GM23338 (cell line): ENCODE measurements around the gene UTP4. TPM values are rescaled to one million over a fixed set of nuclear protein-coding genes. Genes with fewer than 3 reads are reported as not detected.
A peak's percentile ranks its signal among the peaks of the same experiment; 100 is the strongest.

Experiments used
- ATAC-seq: fragments of 200-7000 bp; cut with Tn5 transposase; 3 replicates; pipeline ENCODE4 v1.9.1; 2020
- DNase-seq: peaks from one replicate; pipeline ENCODE4 v3.0.0-alpha.2; 2015; ENCODE audit warnings: low spot score
- H2AFZ ChIP-seq: fragments of 200-600 bp; sonication (generic); 2 replicates; pipeline ENCODE4 v1.8.0; 2016; ENCODE audit warnings: antibody characterized with exemption, mild to moderate bottlenecking, moderate library complexity
- H3F3A ChIP-seq: fragments of 200-600 bp; sonication (generic); replicated peaks from 2 replicates; pipeline ENCODE4 v1.8.0; 2017; ENCODE audit warnings: antibody characterized with exemption, mixed run types, low read depth
- H3K27ac ChIP-seq: fragments of 200-600 bp; sonication (generic); 2 replicates; pipeline ENCODE4 v1.6.1; 2016; ENCODE audit warnings: low read depth
- H3K27me3 ChIP-seq: fragments of 200-600 bp; sonication (generic); 2 replicates; pipeline ENCODE4 v1.8.0; 2016; ENCODE audit warnings: mild to moderate bottlenecking, mixed run types, moderate library complexity; ENCODE audit not compliant: insufficient read depth
- H3K36me3 ChIP-seq: fragments of 200-600 bp; sonication (generic); 2 replicates; pipeline ENCODE4 v1.8.0; 2016; ENCODE audit warnings: mild to moderate bottlenecking; ENCODE audit not compliant: insufficient read depth
- H3K4me1 ChIP-seq: fragments of 200-600 bp; sonication (generic); 2 replicates; pipeline ENCODE4 v1.8.0; 2016; ENCODE audit warnings: mild to moderate bottlenecking, moderate library complexity; ENCODE audit not compliant: insufficient read depth
- H3K4me2 ChIP-seq: fragments of 200-600 bp; sonication (generic); 2 replicates; pipeline ENCODE4 v1.7.1; 2017; ENCODE audit warnings: mixed run types
- H3K4me3 ChIP-seq: fragments of 200-600 bp; sonication (generic); 2 replicates; pipeline ENCODE4 v1.6.1; 2016; ENCODE audit warnings: mixed run types
- H3K79me2 ChIP-seq: fragments of 200-600 bp; sonication (generic); replicated peaks from 2 replicates; pipeline ENCODE4 v1.8.0; 2017; ENCODE audit warnings: mild to moderate bottlenecking; ENCODE audit not compliant: insufficient read depth
- H3K9me2 ChIP-seq: fragments of 200-600 bp; sonication (generic); 2 replicates; pipeline ENCODE4 v1.8.0; 2017; ENCODE audit not compliant: insufficient read depth
- H4K20me1 ChIP-seq: fragments of 200-600 bp; sonication (generic); replicated peaks from 2 replicates; pipeline ENCODE4 v1.8.0; 2017; ENCODE audit warnings: mild to moderate bottlenecking; ENCODE audit not compliant: insufficient read depth
- H3K27ac Mint-ChIP-seq: 2 replicates; pipeline ENCODE4 v1.8.0; 2020; ENCODE audit warnings: inconsistent platforms, mild to moderate bottlenecking, moderate library complexity, mixed read lengths
- H3K27me3 Mint-ChIP-seq: 3 replicates; pipeline ENCODE4 v1.8.0; 2022; ENCODE audit warnings: low read depth, mild to moderate bottlenecking, moderate library complexity, mixed read lengths, inconsistent platforms; ENCODE audit not compliant: insufficient read depth, poor library complexity
- H3K36me3 Mint-ChIP-seq: 3 replicates; pipeline ENCODE4 v1.8.0; 2021; ENCODE audit warnings: low read depth, mild to moderate bottlenecking, inconsistent platforms, moderate library complexity, mixed read lengths
- H3K4me1 Mint-ChIP-seq: 3 replicates; pipeline ENCODE4 v1.8.0; 2020; ENCODE audit warnings: mild to moderate bottlenecking, inconsistent platforms, mixed read lengths
- H3K4me3 Mint-ChIP-seq: 3 replicates; pipeline ENCODE4 v1.8.0; 2021; ENCODE audit warnings: moderate library complexity, mild to moderate bottlenecking, inconsistent platforms, mixed read lengths
- H3K9me3 Mint-ChIP-seq: 3 replicates; pipeline ENCODE4 v1.8.0; 2020; ENCODE audit warnings: moderate library complexity, mild to moderate bottlenecking, inconsistent platforms, mixed read lengths
- CTCF ChIP-seq, 2 experiments: fragments of 200-600 bp in 1 of 2; sonication (generic) in 1 of 2; conservative IDR thresholded peaks; 2 replicates each; pipeline versions ENCODE4 v1.5.1 to v1.6.1; 2016 to 2017; ENCODE audit warnings: antibody characterized with exemption in 2 of 2, low read depth in 2 of 2, mild to moderate bottlenecking in 2 of 2, moderate library complexity in 1 of 2
- EZH2 ChIP-seq: fragments of 200-600 bp; sonication (generic); IDR thresholded peaks from one replicate; pipeline ENCODE4 v1.8.0; 2017; ENCODE audit warnings: antibody characterized with exemption, mild to moderate bottlenecking, low read depth; ENCODE audit not compliant: unreplicated experiment
- JUNB ChIP-seq: IDR thresholded peaks from one replicate; pipeline ENCODE4 v1.6.1; 2016; ENCODE audit warnings: antibody characterized with exemption; ENCODE audit not compliant: unreplicated experiment
- NANOG ChIP-seq: IDR thresholded peaks from 2 replicates; pipeline ENCODE4 v1.6.1; 2016; ENCODE audit warnings: antibody characterized with exemption, borderline replicate concordance
- POLR2AphosphoS5 ChIP-seq: IDR thresholded peaks from 2 replicates; pipeline ENCODE4 v1.6.1; 2016; ENCODE audit warnings: antibody characterized with exemption, low read depth
- REST ChIP-seq: IDR thresholded peaks from one replicate; pipeline ENCODE4 v1.6.1; 2018; ENCODE audit warnings: antibody characterized with exemption; ENCODE audit not compliant: unreplicated experiment
- ZNF331 ChIP-seq: fragments of 250-450 bp; sonication (Bioruptor Pico); IDR thresholded peaks from 2 replicates; pipeline ENCODE4 v1.5.0; 2020; ENCODE audit warnings: low read depth, mild to moderate bottlenecking, moderate library complexity
- polyA plus RNA-seq: library from polyadenylated mRNA; unstranded; fragments of >200 nt; fragmentation: Nextera tagmentation; extraction: Ambion mirVana; gene quantifications from 2 replicates; pipeline ENCODE4 v1.2.1, GENCODE V29; 2016
- total RNA-seq: library from RNA; depleted of rRNA; stranded (reverse); fragments of >200 nt; shearing (Covaris generic); gene quantifications from 2 replicates; pipeline ENCODE4 v1.2.3, GENCODE V29; 2014
- TF ChIP-seq, protein P1 (sequence below): IDR thresholded peaks from 2 replicates; pipeline ENCODE4 v1.6.1; 2016; ENCODE audit warnings: antibody characterized with exemption
- TF ChIP-seq, protein P2 (sequence below): fragments of 250-450 bp; sonication (Bioruptor Pico); IDR thresholded peaks from 2 replicates; pipeline ENCODE4 v1.5.0; 2020; ENCODE audit warnings: mild to moderate bottlenecking, moderate library complexity

UTP4 gene
- total and polyA plus RNA-seq, 2 experiments from 2014 or later = 63.2 to 66.6 TPM

DNA sequence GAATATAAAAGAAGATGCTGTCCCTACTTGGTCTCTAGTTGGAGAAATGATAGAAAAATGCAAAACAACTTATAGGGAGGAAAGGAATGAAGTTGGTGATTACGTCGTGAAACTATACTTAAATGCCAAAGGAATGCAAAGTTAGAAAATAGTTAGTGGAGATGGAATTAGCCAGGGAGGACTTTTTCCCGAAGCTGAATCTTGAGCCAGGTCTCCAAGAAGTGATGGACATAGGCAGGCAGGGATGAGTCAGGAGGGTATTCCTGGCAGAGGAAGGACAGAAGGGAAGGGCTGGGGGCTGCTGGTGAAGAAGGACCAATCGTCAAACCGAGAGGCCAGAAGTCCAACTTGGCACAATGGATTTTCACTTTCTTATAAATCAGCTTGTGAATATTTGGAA lies 56.3 kb downstream of the UTP4 start:
- H2AFZ ChIP-seq = no peak overlapping the region
- Mint-ChIP-seq H3K36me3 (peaks cover 5% of the 10 kb centered on the region), H3K27ac (no peak overlapping the region), H3K4me3 (peak overlapping the region; percentile 85), H3K9me3 (no peaks in the 10 kb centered on the region), H3K4me1 (peaks cover 26% of the 10 kb centered on the region), H3K27me3 (peaks cover 3% of the 10 kb centered on the region)
- DNase-seq = peak; percentile 27
- peak overlapping the region; percentile 80 for H3K4me2 ChIP-seq
- H3K36me3 ChIP-seq = no peaks in the 10 kb centered on the region
- no peaks in the 10 kb centered on the region for H3K9me2 ChIP-seq
- no peak overlapping the region for H3K27ac ChIP-seq
- H3K4me1 ChIP-seq = peaks cover 24% of the 10 kb centered on the region
- peak overlapping the region; percentile 93 for H3K4me3 ChIP-seq
- H3K79me2 ChIP-seq = peaks cover 53% of the 10 kb centered on the region
- ATAC-seq = no peak
- H3F3A ChIP-seq = no peaks in the 10 kb centered on the region
- H3K27me3 ChIP-seq = no peaks in the 10 kb centered on the region
- peaks cover 5% of the 10 kb centered on the region for H4K20me1 ChIP-seq
- TF ChIP-seq, protein P1, sequence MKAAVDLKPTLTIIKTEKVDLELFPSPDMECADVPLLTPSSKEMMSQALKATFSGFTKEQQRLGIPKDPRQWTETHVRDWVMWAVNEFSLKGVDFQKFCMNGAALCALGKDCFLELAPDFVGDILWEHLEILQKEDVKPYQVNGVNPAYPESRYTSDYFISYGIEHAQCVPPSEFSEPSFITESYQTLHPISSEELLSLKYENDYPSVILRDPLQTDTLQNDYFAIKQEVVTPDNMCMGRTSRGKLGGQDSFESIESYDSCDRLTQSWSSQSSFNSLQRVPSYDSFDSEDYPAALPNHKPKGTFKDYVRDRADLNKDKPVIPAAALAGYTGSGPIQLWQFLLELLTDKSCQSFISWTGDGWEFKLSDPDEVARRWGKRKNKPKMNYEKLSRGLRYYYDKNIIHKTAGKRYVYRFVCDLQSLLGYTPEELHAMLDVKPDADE = no peak

- ATAC-seq (no peak), DNase-seq (no peak)
- H3K9me2 ChIP-seq = no peaks in the 10 kb centered on the region
- peaks cover 66% of the 10 kb centered on the region for H3K79me2 ChIP-seq
- peaks cover 5% of the 10 kb centered on the region for H3K36me3 Mint-ChIP-seq
- H3K27me3 ChIP-seq = no peaks in the 10 kb centered on the region
- no peak overlapping the region for H2AFZ ChIP-seq
- H3K4me3 ChIP-seq = peak overlapping the region; percentile 10; the same call in 1 of the 2 replicates
- no peaks in the 10 kb centered on the region for H3K36me3 ChIP-seq
- no peaks in the 10 kb centered on the region for H3F3A ChIP-seq
- peak overlapping the region; percentile 85; the same call in 1 of the 2 replicates for H3K27ac Mint-ChIP-seq
- H3K4me2 ChIP-seq = peak overlapping the region; percentile 80; the same call in 1 of the 2 replicates
- H3K4me1 Mint-ChIP-seq = peaks cover 26% of the 10 kb centered on the region
- H3K27ac ChIP-seq = peak overlapping the region; percentile 42; the same call in 1 of the 2 replicates
- no peak overlapping the region for H3K4me3 Mint-ChIP-seq
- peaks cover 24% of the 10 kb centered on the region for H3K4me1 ChIP-seq
- peaks cover 5% of the 10 kb centered on the region for H4K20me1 ChIP-seq
- H3K9me3 Mint-ChIP-seq = no peaks in the 10 kb centered on the region
- peaks cover 3% of the 10 kb centered on the region for H3K27me3 Mint-ChIP-seq
- TF ChIP-seq EZH2 (no peak), ZNF331 (CRISPR knock-in tag) (no peak), REST (no peak), JUNB (no peak), NANOG (no peak), CTCF (conservative IDR thresholded peaks at IDR 0.05; ENCODE audit: low read depth in 2 of 2) (no peak), POLR2AphosphoS5 (no peak)
- TF ChIP-seq, protein P2, sequence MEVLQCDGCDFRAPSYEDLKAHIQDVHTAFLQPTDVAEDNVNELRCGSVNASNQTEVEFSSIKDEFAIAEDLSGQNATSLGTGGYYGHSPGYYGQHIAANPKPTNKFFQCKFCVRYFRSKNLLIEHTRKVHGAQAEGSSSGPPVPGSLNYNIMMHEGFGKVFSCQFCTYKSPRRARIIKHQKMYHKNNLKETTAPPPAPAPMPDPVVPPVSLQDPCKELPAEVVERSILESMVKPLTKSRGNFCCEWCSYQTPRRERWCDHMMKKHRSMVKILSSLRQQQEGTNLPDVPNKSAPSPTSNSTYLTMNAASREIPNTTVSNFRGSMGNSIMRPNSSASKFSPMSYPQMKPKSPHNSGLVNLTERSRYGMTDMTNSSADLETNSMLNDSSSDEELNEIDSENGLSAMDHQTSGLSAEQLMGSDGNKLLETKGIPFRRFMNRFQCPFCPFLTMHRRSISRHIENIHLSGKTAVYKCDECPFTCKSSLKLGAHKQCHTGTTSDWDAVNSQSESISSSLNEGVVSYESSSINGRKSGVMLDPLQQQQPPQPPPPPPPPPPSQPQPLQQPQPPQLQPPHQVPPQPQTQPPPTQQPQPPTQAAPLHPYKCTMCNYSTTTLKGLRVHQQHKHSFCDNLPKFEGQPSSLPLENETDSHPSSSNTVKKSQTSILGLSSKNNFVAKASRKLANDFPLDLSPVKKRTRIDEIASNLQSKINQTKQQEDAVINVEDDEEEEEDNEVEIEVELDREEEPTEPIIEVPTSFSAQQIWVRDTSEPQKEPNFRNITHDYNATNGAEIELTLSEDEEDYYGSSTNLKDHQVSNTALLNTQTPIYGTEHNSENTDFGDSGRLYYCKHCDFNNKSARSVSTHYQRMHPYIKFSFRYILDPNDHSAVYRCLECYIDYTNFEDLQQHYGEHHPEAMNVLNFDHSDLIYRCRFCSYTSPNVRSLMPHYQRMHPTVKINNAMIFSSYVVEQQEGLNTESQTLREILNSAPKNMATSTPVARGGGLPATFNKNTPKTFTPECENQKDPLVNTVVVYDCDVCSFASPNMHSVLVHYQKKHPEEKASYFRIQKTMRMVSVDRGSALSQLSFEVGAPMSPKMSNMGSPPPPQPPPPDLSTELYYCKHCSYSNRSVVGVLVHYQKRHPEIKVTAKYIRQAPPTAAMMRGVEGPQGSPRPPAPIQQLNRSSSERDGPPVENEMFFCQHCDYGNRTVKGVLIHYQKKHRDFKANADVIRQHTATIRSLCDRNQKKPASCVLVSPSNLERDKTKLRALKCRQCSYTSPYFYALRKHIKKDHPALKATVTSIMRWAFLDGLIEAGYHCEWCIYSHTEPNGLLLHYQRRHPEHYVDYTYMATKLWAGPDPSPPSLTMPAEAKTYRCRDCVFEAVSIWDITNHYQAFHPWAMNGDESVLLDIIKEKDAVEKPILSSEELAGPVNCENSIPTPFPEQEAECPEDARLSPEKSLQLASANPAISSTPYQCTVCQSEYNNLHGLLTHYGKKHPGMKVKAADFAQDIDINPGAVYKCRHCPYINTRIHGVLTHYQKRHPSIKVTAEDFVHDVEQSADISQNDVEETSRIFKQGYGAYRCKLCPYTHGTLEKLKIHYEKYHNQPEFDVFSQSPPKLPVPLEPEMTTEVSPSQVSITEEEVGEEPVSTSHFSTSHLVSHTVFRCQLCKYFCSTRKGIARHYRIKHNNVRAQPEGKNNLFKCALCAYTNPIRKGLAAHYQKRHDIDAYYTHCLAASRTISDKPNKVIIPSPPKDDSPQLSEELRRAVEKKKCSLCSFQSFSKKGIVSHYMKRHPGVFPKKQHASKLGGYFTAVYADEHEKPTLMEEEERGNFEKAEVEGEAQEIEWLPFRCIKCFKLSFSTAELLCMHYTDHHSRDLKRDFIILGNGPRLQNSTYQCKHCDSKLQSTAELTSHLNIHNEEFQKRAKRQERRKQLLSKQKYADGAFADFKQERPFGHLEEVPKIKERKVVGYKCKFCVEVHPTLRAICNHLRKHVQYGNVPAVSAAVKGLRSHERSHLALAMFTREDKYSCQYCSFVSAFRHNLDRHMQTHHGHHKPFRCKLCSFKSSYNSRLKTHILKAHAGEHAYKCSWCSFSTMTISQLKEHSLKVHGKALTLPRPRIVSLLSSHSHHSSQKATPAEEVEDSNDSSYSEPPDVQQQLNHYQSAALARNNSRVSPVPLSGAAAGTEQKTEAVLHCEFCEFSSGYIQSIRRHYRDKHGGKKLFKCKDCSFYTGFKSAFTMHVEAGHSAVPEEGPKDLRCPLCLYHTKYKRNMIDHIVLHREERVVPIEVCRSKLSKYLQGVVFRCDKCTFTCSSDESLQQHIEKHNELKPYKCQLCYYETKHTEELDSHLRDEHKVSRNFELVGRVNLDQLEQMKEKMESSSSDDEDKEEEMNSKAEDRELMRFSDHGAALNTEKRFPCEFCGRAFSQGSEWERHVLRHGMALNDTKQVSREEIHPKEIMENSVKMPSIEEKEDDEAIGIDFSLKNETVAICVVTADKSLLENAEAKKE (CRISPR knock-in tag) = no peak
Measured at GRCh38 chr16:69190046-69190588, 57.7 kb downstream of the UTP4 start.
